ENCODE measurements around the gene SORBS2.

- no peak for TF ChIP-seq CTCF (IDR thresholded peaks at IDR 0.05; ENCODE audit: low read depth, low read length)
- no peak for TF ChIP-seq POLR2A (IDR thresholded peaks at IDR 0.05; ENCODE audit: extremely low read depth, insufficient read length)
- no peak for TF ChIP-seq MYC (IDR thresholded peaks at IDR 0.05; ENCODE audit: low read depth, low read length)
Observed at GRCh38 chr4:185625503-185625902, 186.5 kb downstream of the SORBS2 start.

Data from NB4 (cell line).